ENCODE data around the gene ELFN1.

ELFN1 gene

DNA sequence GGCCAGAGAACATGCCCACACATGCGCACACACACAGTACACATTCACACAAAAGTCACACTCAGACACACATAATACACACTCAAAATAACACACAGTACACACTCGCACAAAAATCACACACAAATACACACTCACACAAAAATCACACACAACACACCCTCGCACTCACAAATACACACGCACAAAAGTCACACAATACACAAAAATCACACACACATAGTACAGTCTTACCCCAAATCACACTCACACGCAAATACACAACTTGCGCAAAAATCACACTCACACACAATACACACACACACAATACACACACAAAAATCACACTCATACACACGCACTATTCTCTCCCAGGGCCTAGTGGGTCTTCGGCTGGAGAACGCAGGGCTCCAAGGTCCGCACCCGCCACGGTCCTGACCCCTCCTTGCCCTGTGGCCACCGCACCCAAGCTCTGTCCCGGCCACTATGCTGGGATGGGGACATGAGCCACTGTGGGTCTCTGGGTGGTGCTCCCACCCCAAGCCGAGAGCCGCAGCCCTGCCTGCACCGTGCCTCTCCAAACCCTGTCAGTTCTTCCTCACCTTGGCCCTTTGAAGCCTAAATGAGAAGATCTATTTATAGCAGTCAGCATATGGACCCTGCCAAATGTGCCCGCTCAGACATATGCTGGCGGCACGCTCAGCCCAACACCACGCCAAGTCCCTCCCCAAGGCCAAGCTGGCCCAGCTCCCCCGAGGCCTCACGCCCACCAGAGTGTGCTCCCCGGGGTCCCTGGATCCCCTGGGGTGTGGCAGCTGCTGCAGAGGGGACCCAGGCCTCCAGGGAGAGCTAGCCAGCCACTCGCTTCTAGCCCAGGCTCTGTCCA is 55.9 kb downstream of the ELFN1 start:
- Histone ChIP-seq H3K36me3 (ENCODE audit: control insufficient read depth, insufficient read depth, low read length) (no peaks in the 10 kb centered on the region), H3K79me2 (no peaks in the 10 kb centered on the region), H3K27me3 (ENCODE audit: control insufficient read depth, insufficient read depth, low read length) (peaks cover 2% of the 10 kb centered on the region), H3K9ac (no peak overlapping the region), H3K27ac (no peak overlapping the region), H3K4me3 (ENCODE audit: low read depth, low read length) (no peak overlapping the region), H3K4me2 (ENCODE audit: low read length) (no peak overlapping the region), H3K9me3 (ENCODE audit: control insufficient read depth, low read length) (no peaks in the 10 kb centered on the region), H3K4me1 (no peaks in the 10 kb centered on the region), H2AFZ (no peak overlapping the region)
- TF ChIP-seq, protein P1, sequence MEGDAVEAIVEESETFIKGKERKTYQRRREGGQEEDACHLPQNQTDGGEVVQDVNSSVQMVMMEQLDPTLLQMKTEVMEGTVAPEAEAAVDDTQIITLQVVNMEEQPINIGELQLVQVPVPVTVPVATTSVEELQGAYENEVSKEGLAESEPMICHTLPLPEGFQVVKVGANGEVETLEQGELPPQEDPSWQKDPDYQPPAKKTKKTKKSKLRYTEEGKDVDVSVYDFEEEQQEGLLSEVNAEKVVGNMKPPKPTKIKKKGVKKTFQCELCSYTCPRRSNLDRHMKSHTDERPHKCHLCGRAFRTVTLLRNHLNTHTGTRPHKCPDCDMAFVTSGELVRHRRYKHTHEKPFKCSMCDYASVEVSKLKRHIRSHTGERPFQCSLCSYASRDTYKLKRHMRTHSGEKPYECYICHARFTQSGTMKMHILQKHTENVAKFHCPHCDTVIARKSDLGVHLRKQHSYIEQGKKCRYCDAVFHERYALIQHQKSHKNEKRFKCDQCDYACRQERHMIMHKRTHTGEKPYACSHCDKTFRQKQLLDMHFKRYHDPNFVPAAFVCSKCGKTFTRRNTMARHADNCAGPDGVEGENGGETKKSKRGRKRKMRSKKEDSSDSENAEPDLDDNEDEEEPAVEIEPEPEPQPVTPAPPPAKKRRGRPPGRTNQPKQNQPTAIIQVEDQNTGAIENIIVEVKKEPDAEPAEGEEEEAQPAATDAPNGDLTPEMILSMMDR (IDR thresholded peaks at IDR 0.05), result no peak

DNA sequence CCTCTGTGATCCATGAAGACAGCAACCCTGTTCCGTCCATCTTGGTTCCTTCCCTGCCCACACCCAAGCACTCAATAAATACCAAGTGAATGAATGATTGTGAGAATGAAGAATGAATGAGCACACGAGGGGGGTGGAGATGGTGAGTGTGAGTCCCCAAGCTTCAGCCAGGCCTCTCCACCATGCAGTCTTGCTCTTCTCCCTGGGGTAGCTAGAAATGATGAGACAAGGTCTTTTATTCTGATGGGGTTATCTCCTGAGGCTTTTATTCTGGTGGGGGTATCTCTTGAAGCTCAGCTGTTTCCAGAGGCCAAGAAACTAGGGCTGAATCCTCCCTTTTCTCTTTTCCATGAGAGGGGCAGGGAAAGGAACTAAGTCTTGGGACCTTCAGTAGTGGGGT is 57.0 kb downstream of the ELFN1 start:
- Histone ChIP-seq H3K79me2 (no peaks in the 10 kb centered on the region), H3K4me1 (no peaks in the 10 kb centered on the region), H3K9ac (no peak overlapping the region), H3K4me2 (ENCODE audit: low read length) (no peak overlapping the region), H3K9me3 (ENCODE audit: control insufficient read depth, low read length) (no peaks in the 10 kb centered on the region), H3K27me3 (ENCODE audit: control insufficient read depth, insufficient read depth, low read length) (peaks cover 2% of the 10 kb centered on the region), H3K4me3 (ENCODE audit: low read depth, low read length) (no peak overlapping the region), H3K36me3 (ENCODE audit: control insufficient read depth, insufficient read depth, low read length) (no peaks in the 10 kb centered on the region), H2AFZ (no peak overlapping the region), H3K27ac (no peak overlapping the region)
- TF ChIP-seq, protein P1 (IDR thresholded peaks at IDR 0.05), result no peak

DNA sequence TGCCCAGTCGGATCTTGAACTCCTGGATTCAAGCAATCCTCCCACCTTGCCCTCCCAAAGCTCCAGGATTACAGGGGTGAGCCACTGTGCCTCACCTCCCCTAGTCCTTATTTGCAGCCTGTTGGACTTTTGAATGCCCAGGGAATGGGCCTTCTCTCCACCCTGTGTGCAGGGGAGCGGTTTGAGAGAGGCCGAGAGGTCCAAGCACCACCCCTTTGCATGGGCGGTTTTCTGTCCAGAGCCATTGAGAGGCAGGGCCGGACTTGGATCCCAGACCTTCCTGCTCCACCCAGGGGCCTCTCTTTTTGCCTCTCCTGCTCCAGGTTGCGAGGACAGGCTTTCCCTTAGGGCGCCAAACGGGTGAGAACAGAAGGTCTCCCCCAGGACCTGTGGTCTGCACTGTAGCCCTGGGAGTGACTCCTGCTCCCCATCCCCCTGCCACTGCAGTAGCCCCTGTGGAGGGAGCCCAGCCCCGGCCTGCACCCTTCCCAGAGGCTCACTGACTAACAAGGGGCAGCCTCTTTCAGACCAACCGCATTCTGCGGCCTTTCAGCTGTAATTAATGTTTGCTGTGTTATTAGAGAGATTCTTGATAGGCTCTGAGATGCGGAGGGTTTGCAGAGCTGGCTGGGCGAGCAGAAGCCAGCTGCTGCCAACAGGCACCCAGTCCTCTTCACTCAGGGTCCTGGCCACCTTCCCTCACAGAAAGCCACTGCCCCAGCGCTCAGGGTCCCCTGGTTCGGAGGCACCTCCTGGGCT is 57.9 kb downstream of the ELFN1 start:
- Histone ChIP-seq H3K4me1 (no peaks in the 10 kb centered on the region), H2AFZ (no peak overlapping the region), H3K79me2 (no peaks in the 10 kb centered on the region), H3K9ac (no peak overlapping the region), H3K36me3 (ENCODE audit: control insufficient read depth, insufficient read depth, low read length) (no peaks in the 10 kb centered on the region), H3K27ac (no peak overlapping the region), H3K9me3 (ENCODE audit: control insufficient read depth, low read length) (no peaks in the 10 kb centered on the region), H3K4me3 (ENCODE audit: low read depth, low read length) (no peak overlapping the region), H3K4me2 (ENCODE audit: low read length) (no peak overlapping the region), H3K27me3 (ENCODE audit: control insufficient read depth, insufficient read depth, low read length) (peaks cover 2% of the 10 kb centered on the region)
- TF ChIP-seq, protein P1 (IDR thresholded peaks at IDR 0.05), result no peak

DNA sequence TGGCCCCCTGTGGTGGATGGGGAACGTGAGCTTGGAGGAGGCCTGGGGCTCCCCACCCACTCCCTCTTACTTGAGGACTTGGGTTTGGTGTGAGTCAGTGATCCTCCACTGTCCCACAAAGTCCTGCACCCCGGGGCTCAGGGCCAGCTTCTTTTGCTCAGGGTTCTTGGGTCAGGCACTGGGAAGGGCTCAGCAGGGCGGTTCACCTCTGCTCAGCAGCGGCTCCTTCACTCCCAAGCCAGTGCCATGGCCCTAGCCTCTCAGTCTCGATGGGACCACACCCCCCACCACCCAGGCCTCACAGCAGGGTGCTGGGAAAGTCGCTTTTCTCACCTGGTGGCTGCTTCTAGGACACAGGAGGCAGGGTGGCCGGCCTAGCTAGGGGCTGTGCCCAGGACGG is 59.1 kb downstream of the ELFN1 start:
- no peak overlapping the region for H2AFZ ChIP-seq
- no peaks in the 10 kb centered on the region for H3K9me3 ChIP-seq (ENCODE audit: control insufficient read depth, low read length)
- H3K9ac ChIP-seq, result no peak overlapping the region
- no peak overlapping the region for H3K4me2 ChIP-seq (ENCODE audit: low read length)
- TF ChIP-seq, protein P1 (IDR thresholded peaks at IDR 0.05), result no peak
- no peaks in the 10 kb centered on the region for H3K4me1 ChIP-seq
- H3K27ac ChIP-seq, result no peak overlapping the region
- no peak overlapping the region for H3K4me3 ChIP-seq (ENCODE audit: low read depth, low read length)
- peaks cover 2% of the 10 kb centered on the region for H3K27me3 ChIP-seq (ENCODE audit: control insufficient read depth, insufficient read depth, low read length)
- no peaks in the 10 kb centered on the region for H3K79me2 ChIP-seq
- H3K36me3 ChIP-seq (ENCODE audit: control insufficient read depth, insufficient read depth, low read length), result no peaks in the 10 kb centered on the region
